SK-N-SH (cell line): ENCODE measurements around the gene FAM83F. TPM values are rescaled to one million over a fixed set of nuclear protein-coding genes. Genes with fewer than 3 reads are reported as not detected.

Experiments
- CTCF ChIA-PET: fragments of 300-600, 350-600 bp; formaldehyde crosslinking; extraction: SDS; loops from one replicate; lab custom pipeline; 2021; lab: Yijun Ruan, JAX
- POLR2A ChIA-PET: fragments of 350-600 bp; sonication (Branson Sonifier 250); formaldehyde crosslinking; extraction: SDS; loops from one replicate; lab custom pipeline; 2020; ENCODE audit warnings: antibody characterized with exemption, inconsistent platforms; lab: Yijun Ruan, JAX
- DNase-seq: peaks from one replicate; pipeline ENCODE4 v3.0.0; 2012
- H2AFZ ChIP-seq: fragments of 200-600 bp; sonication (generic); 2 replicates; pipeline ENCODE4 v1.8.1; 2016; ENCODE audit warnings: antibody characterized with exemption, mild to moderate bottlenecking, low read depth
- H3F3A ChIP-seq: fragments of 200-600 bp; sonication (generic); replicated peaks from 2 replicates; pipeline ENCODE3; 2016; ENCODE audit warnings: antibody characterized with exemption, mild to moderate bottlenecking; ENCODE audit not compliant: insufficient read depth
- H3K27ac ChIP-seq, 2 experiments: fragments of 200-500 bp in 1 of 2; fragments of 200-600 bp in 1 of 2; sonication (Bioruptor generic) in 1 of 2; sonication (generic), shearing (Covaris generic) in 1 of 2; 2 replicates each; pipeline versions ENCODE4 v1.5.1 to v1.6.1; 2014 to 2016; ENCODE audit warnings: low read depth in 2 of 2, inconsistent platforms in 1 of 2, low read length in 1 of 2, mild to moderate bottlenecking in 1 of 2, mixed read lengths in 1 of 2
- H3K27me3 ChIP-seq: fragments of 200-600 bp; sonication (generic), shearing (Covaris generic); 2 replicates; pipeline ENCODE4 v1.6.1; 2016; ENCODE audit warnings: mixed run types; ENCODE audit not compliant: insufficient read depth
- H3K36me3 ChIP-seq, 2 experiments: fragments of 200-500 bp in 1 of 2; fragments of 200-600 bp in 1 of 2; sonication (Bioruptor generic) in 1 of 2; sonication (generic) in 1 of 2; replicated peaks in 1 of 2; 2 replicates each; pipeline versions ENCODE3 to v1.5.1; 2014 to 2016; ENCODE audit warnings: low read length in 1 of 2, mild to moderate bottlenecking in 1 of 2; ENCODE audit not compliant: insufficient read depth in 2 of 2, control insufficient read depth in 1 of 2
- H3K4me1 ChIP-seq, 2 experiments: fragments of 200-500 bp in 1 of 2; fragments of 200-600 bp in 1 of 2; sonication (Bioruptor generic) in 1 of 2; sonication (generic), shearing (Covaris generic) in 1 of 2; 2 replicates each; pipeline versions ENCODE4 v1.5.1 to v1.6.1; 2014 to 2016; ENCODE audit warnings: low read depth in 1 of 2, low read length in 1 of 2, mixed run types in 1 of 2; ENCODE audit not compliant: insufficient read depth in 2 of 2, control insufficient read depth in 1 of 2
- H3K4me2 ChIP-seq: fragments of 200-600 bp; sonication (generic), shearing (Covaris generic); 2 replicates; pipeline ENCODE4 v1.6.1; 2017; ENCODE audit warnings: mixed run types
- H3K4me3 ChIP-seq, 2 experiments: fragments of 200-500 bp in 1 of 2; fragments of 200-600 bp in 1 of 2; sonication (Bioruptor generic) in 1 of 2; sonication (generic), shearing (Covaris generic) in 1 of 2; 2 replicates each; pipeline versions ENCODE4 v1.5.1 to v1.8.1; 2014 to 2016; ENCODE audit warnings: low read depth in 2 of 2, inconsistent platforms in 1 of 2, low read length in 1 of 2, mild to moderate bottlenecking in 1 of 2, mixed read lengths in 1 of 2, moderate library complexity in 1 of 2
- H3K79me2 ChIP-seq: fragments of 200-600 bp; sonication (generic); 2 replicates; pipeline ENCODE4 v1.8.1; 2017; ENCODE audit warnings: mild to moderate bottlenecking; ENCODE audit not compliant: insufficient read depth
- H3K9ac ChIP-seq: fragments of 200-600 bp; sonication (generic); 2 replicates; pipeline ENCODE4 v1.6.1; 2017; ENCODE audit warnings: mixed run types
- H3K9me2 ChIP-seq: fragments of 200-600 bp; sonication (generic); 2 replicates; pipeline ENCODE4 v1.6.1; 2017; ENCODE audit warnings: mixed run types
- H3K9me3 ChIP-seq: fragments of 200-600 bp; sonication (generic); 2 replicates; pipeline ENCODE4 v1.6.1; 2017; ENCODE audit warnings: mixed run types, mild to moderate bottlenecking, moderate library complexity
- H4K20me1 ChIP-seq: fragments of 200-600 bp; sonication (generic); 2 replicates; pipeline ENCODE4 v1.6.1; 2017; ENCODE audit warnings: mild to moderate bottlenecking, mixed run types; ENCODE audit not compliant: insufficient read depth
- CHD2 ChIP-seq: fragments of 150-350 bp; IDR thresholded peaks from 2 replicates; pipeline ENCODE4 v1.6.1; 2018; ENCODE audit warnings: low read length; ENCODE audit not compliant: partially characterized antibody
- EP300 ChIP-seq, 2 experiments: IDR thresholded peaks; 2 replicates each; pipeline versions ENCODE4 v1.4.0 to v1.6.1; 2012; ENCODE audit warnings: borderline replicate concordance in 1 of 2, low read depth in 1 of 2, low read length in 1 of 2
- FOXJ3 ChIP-seq: sonication (generic); formaldehyde crosslinking; IDR thresholded peaks from 2 replicates; pipeline ENCODE4 v1.5.1; 2020; ENCODE audit warnings: mild to moderate bottlenecking, missing genetic modification reagents
- JUND ChIP-seq: IDR thresholded peaks from 2 replicates; pipeline ENCODE4 v1.4.0; 2012
- MEF2A ChIP-seq: IDR thresholded peaks from 2 replicates; pipeline ENCODE4 v1.4.0; 2012; ENCODE audit warnings: low read depth, borderline replicate concordance
- RFX5 ChIP-seq: IDR thresholded peaks from 2 replicates; pipeline ENCODE4 v1.6.1; 2012; ENCODE audit warnings: mild to moderate bottlenecking, improper control_type of control experiment, low read length
- RXRA ChIP-seq: IDR thresholded peaks from 2 replicates; pipeline ENCODE4 v1.4.0; 2012; ENCODE audit warnings: low read depth, mild to moderate bottlenecking, borderline replicate concordance
- SIN3A ChIP-seq: IDR thresholded peaks from 2 replicates; pipeline ENCODE4 v1.6.1; 2012; ENCODE audit warnings: low read depth, mild to moderate bottlenecking, low read length, moderate library complexity, borderline replicate concordance
- YY1 ChIP-seq: IDR thresholded peaks from 2 replicates; pipeline ENCODE4 v1.4.0; 2012; ENCODE audit warnings: low read depth, mild to moderate bottlenecking
- ZBTB33 ChIP-seq: IDR thresholded peaks from 2 replicates; pipeline ENCODE4 v1.4.0; 2012; ENCODE audit warnings: low read depth, borderline replicate concordance
- WGBS: methylation state at CpG from one replicate; pipeline ENCODE4 v1.1.6; 2017; ENCODE audit warnings: low lambda C conversion rate; 5-methylcytosine and 5-hydroxymethylcytosine counted together
- polyA plus RNA-seq, 3 experiments: library from polyadenylated mRNA; depleted of rRNA; stranded (reverse); fragments of >200 nt; gene quantifications; 2 replicates each; pipeline ENCODE4 v1.2.3, GENCODE V29; 2012
- TF ChIP-seq, protein P1 (sequence below): IDR thresholded peaks from 2 replicates; pipeline ENCODE4; 2012

Gene FAM83F
- polyA plus RNA-seq, 1 of the 3 experiments (the other 2 are of a cell fraction): not detected

- H3K27me3 ChIP-seq: no peaks in the 10 kb centered on the region
- H3K79me2 ChIP-seq: no peaks in the 10 kb centered on the region
- no peaks in the 10 kb centered on the region; a peak in 1 of 4 replicates for H3K4me1 ChIP-seq
- no peaks in the 10 kb centered on the region for H3K36me3 ChIP-seq
- H3K27ac ChIP-seq: no peak overlapping the region
- no peak for DNase-seq
- H4K20me1 ChIP-seq: no peaks in the 10 kb centered on the region
- 97% methylated on average over 6 of the region's 34 CpGs for WGBS
- no peaks in the 10 kb centered on the region for H3F3A ChIP-seq
- no peak overlapping the region for H3K4me3 ChIP-seq
- no peaks in the 10 kb centered on the region for H3K9me2 ChIP-seq
- H3K9ac ChIP-seq: no peak overlapping the region
- POLR2A ChIA-PET: no interaction called here
- H2AFZ ChIP-seq: no peak overlapping the region
- H3K4me2 ChIP-seq: no peak overlapping the region
- CTCF ChIA-PET: interaction anchor here (0.7 to 0.9 kb wide), 3 partner anchors 15 to 487 kb away, joined by 3 read pairs; no protein-coding TSS in a partner anchor
- TF ChIP-seq ZBTB33 (no peak), YY1 (no peak), EP300 (IDR thresholded peaks at IDR 0.05; ENCODE audit: borderline replicate concordance in 1 of 2, low read depth in 1 of 2, low read length in 1 of 2) (no peak), MEF2A (no peak), RFX5 (no peak), JUND (no peak), FOXJ3 (CRISPR knock-in tag) (no peak)
- TF ChIP-seq, protein P1, sequence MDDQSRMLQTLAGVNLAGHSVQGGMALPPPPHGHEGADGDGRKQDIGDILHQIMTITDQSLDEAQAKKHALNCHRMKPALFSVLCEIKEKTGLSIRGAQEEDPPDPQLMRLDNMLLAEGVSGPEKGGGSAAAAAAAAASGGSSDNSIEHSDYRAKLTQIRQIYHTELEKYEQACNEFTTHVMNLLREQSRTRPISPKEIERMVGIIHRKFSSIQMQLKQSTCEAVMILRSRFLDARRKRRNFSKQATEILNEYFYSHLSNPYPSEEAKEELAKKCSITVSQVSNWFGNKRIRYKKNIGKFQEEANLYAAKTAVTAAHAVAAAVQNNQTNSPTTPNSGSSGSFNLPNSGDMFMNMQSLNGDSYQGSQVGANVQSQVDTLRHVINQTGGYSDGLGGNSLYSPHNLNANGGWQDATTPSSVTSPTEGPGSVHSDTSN: no peak
- H3K9me3 ChIP-seq: no peaks in the 10 kb centered on the region
Measured at GRCh38 chr22:40021401-40022000, 26.7 kb downstream of the FAM83F start.

DNA sequence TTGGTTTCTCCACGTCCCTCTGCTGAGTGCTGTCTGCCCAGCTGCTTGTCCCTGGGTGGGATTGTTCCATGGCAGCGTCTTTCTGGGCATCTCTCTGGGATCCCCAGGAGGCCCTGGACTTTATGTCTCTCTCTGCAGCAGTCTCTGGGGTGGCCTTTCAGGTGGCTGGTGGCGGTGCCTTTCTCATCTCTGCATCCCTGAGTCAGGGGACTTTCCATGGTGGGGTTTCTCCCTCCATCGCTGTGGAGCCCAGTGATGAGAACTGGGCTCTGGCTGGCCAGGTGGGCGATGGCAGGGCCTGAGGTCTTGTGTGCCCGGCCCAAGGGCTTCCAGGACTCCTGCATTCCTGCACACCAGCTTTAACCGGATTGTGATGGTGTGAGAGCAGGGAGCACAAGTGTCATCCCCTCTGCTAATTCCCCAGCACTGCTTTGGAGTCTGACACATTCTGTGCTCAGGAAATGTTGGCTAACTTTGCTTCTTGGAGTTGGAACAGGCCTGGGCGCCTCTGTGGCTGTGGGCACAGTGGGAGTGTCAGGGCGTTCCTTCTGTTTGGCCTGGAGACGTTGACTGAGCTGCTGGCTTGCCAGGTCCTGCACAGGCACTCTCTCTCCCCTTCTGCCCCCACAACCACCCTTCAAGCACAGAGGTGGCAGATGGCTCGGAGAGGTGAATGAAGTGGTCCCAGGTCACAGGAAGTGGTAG is 27.9 kb downstream of the FAM83F start:
- ChIA-PET CTCF (interaction anchor here (0.5 to 1.4 kb wide), 4 partner anchors 367 to 494 kb away, joined by 3 to 6 read pairs (median 4); no protein-coding TSS in a partner anchor), POLR2A (no interaction called here)
- Histone ChIP-seq H3K27ac (no peak overlapping the region), H4K20me1 (no peaks in the 10 kb centered on the region), H2AFZ (no peak overlapping the region), H3K4me2 (no peak overlapping the region), H3F3A (no peaks in the 10 kb centered on the region), H3K4me3 (no peak overlapping the region), H3K9me2 (no peaks in the 10 kb centered on the region), H3K9ac (no peak overlapping the region), H3K27me3 (no peaks in the 10 kb centered on the region), H3K36me3 (no peaks in the 10 kb centered on the region), H3K9me3 (no peaks in the 10 kb centered on the region), H3K4me1 (no peaks in the 10 kb centered on the region; a peak in 1 of 4 replicates), H3K79me2 (no peaks in the 10 kb centered on the region)
- no CpG with 5 or more reads among the region's 11 CpGs for WGBS
- TF ChIP-seq CHD2 (no peak), FOXJ3 (CRISPR knock-in tag) (no peak), SIN3A (no peak), JUND (no peak), RXRA (no peak)
- TF ChIP-seq, protein P1: no peak
- DNase-seq: no peak
